Keratinocyte (primary cell): ENCODE results near the gene RAB11FIP5. TPM values are rescaled to one million over a fixed set of nuclear protein-coding genes. Genes with fewer than 3 reads are reported as not detected.

Experiments used
- DNase-seq: peaks from one replicate; pipeline ENCODE4 v3.0.0-alpha.2; 2011; ENCODE audit warnings: low read depth, missing footprints, low spot score
- FAIRE-seq: peaks from 2 replicates; lab custom pipeline; 2011; peaks lifted over from hg19 to GRCh38; lab: Jason Lieb, UNC
- H2AFZ ChIP-seq: 2 replicates; pipeline ENCODE4 v1.6.0; 2012; ENCODE audit warnings: low read length, control low read depth, inconsistent platforms; ENCODE audit not compliant: control insufficient read depth
- H3K27ac ChIP-seq: 2 replicates; pipeline ENCODE4 v1.5.1; 2011; ENCODE audit warnings: low read length; ENCODE audit not compliant: control insufficient read depth, insufficient read depth
- H3K27me3 ChIP-seq: 3 replicates; pipeline ENCODE4 v1.6.0; 2011; ENCODE audit warnings: low read length; ENCODE audit not compliant: control insufficient read depth, insufficient read depth; ENCODE audit errors: extremely low read depth
- H3K36me3 ChIP-seq, 2 experiments: 2 replicates in 1 of 2; 3 replicates in 1 of 2; pipeline ENCODE4 v1.5.1; 2011; ENCODE audit warnings: low read length in 2 of 2, mild to moderate bottlenecking in 1 of 2; ENCODE audit not compliant: control insufficient read depth in 2 of 2, insufficient read depth in 2 of 2; ENCODE audit errors: extremely low read depth in 1 of 2
- H3K4me1 ChIP-seq: 3 replicates; pipeline ENCODE4 v1.5.1; 2011; ENCODE audit warnings: low read length; ENCODE audit not compliant: control insufficient read depth, insufficient read depth; ENCODE audit errors: extremely low read depth
- H3K4me2 ChIP-seq: 3 replicates; pipeline ENCODE4 v1.6.0; 2011; ENCODE audit warnings: low read depth, low read length; ENCODE audit not compliant: control insufficient read depth, insufficient read depth; ENCODE audit errors: extremely low read depth
- H3K4me3 ChIP-seq, 3 experiments: fragments of 200-600 bp in 1 of 3; sonication (generic) in 1 of 3; 2 replicates in 2 of 3; 3 replicates in 1 of 3; pipeline ENCODE4 v1.5.1; 2011 to 2016; ENCODE audit warnings: low read length in 3 of 3, mild to moderate bottlenecking in 3 of 3, control low read depth in 2 of 3, inconsistent platforms in 1 of 3, low read depth in 1 of 3, mixed read lengths in 1 of 3, mixed run types in 1 of 3, moderate library complexity in 1 of 3; ENCODE audit not compliant: control insufficient read depth in 2 of 3, insufficient read depth in 2 of 3; ENCODE audit errors: extremely low read depth in 1 of 3
- H3K79me2 ChIP-seq: 2 replicates; pipeline ENCODE4 v1.6.0; 2012; ENCODE audit warnings: low read length; ENCODE audit not compliant: control insufficient read depth, insufficient read depth
- H3K9ac ChIP-seq: 3 replicates; pipeline ENCODE4 v1.6.0; 2011; ENCODE audit warnings: low read length; ENCODE audit not compliant: control insufficient read depth, insufficient read depth; ENCODE audit errors: extremely low read depth
- H3K9me1 ChIP-seq: 3 replicates; pipeline ENCODE4 v1.6.0; 2011; ENCODE audit warnings: low read length; ENCODE audit not compliant: control insufficient read depth, insufficient read depth; ENCODE audit errors: extremely low read depth
- H3K9me3 ChIP-seq: 2 replicates; pipeline ENCODE4 v1.5.1; 2012; ENCODE audit warnings: low read depth, low read length; ENCODE audit not compliant: control insufficient read depth
- H4K20me1 ChIP-seq: 3 replicates; pipeline ENCODE4 v1.6.0; 2011; ENCODE audit warnings: low read length; ENCODE audit not compliant: control insufficient read depth, insufficient read depth; ENCODE audit errors: extremely low read depth
- EZH2 ChIP-seq: IDR thresholded peaks from one replicate; pipeline ENCODE4 v1.6.1; 2012; ENCODE audit warnings: inconsistent platforms, mild to moderate bottlenecking, low read length, moderate library complexity
- dilution Hi-C: fragments of 300-500 bp; cut with MboI; formaldehyde crosslinking; loops from one replicate; pipeline ENCODE4 v1.7.0; 2020; ENCODE audit warnings: low sequenced_read_pairs; ENCODE audit not compliant: extremely low pct_ligation_motif_present
- polyA plus RNA-seq, 5 experiments: library from polyadenylated mRNA; depleted of rRNA in 3 of 5; stranded (reverse) in 3 of 5; stranded (forward) in 1 of 5; unstranded in 1 of 5; fragments of >200 nt; gene quantifications; 1 replicate in 1 of 5; 2 replicates in 3 of 5; 3 replicates in 1 of 5; pipeline versions ENCODE4 v1.2.1 to v1.2.3, GENCODE V29; 2011 to 2012; ENCODE audit warnings: missing spikeins in 2 of 5, low read depth in 1 of 5, low replicate concordance in 1 of 5
- TF ChIP-seq, protein P1 (sequence below), 3 experiments: IDR thresholded peaks in 1 of 3; conservative IDR thresholded peaks in 1 of 3; optimal IDR thresholded peaks in 1 of 3; 2 replicates in 2 of 3; 3 replicates in 1 of 3; pipeline versions ENCODE3 to v1.5.1; 2011; ENCODE audit warnings: low read length in 3 of 3, mild to moderate bottlenecking in 3 of 3, moderate library complexity in 2 of 3, control low read depth in 1 of 3, inconsistent platforms in 1 of 3; ENCODE audit not compliant: insufficient read depth in 2 of 3; ENCODE audit errors: extremely low read depth in 1 of 3

Gene RAB11FIP5
- polyA plus RNA-seq, 1 donor (not counting 4 experiments of a cell fraction or from before 2014, with no cell fraction given) = 40.1 TPM

DNA sequence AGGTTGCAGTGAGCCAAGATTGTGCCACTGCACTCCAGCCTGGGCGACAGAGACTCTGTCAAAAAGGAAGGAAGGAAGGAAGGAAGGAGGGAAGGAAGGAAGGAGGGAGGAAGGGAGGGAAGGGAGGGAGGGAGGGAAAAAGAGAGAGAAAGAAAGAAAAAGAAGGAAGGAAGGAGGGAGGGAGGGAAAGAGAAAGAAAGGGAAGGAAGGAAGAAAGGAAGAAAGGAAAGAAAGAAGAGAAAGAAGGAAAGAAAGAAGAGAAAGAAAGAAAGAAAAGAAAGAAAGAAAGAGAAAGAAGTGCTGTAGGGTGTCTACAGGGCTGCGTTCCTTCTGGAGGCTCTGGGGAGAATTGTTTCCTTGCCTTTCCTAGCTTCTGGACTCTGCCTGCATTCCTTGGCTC, 22.5 kb upstream of the RAB11FIP5 start:
- no peaks in the 10 kb centered on the region for H3K9me1 ChIP-seq
- H2AFZ ChIP-seq = no peak overlapping the region
- no peak for TF ChIP-seq EZH2
- TF ChIP-seq, protein P1, sequence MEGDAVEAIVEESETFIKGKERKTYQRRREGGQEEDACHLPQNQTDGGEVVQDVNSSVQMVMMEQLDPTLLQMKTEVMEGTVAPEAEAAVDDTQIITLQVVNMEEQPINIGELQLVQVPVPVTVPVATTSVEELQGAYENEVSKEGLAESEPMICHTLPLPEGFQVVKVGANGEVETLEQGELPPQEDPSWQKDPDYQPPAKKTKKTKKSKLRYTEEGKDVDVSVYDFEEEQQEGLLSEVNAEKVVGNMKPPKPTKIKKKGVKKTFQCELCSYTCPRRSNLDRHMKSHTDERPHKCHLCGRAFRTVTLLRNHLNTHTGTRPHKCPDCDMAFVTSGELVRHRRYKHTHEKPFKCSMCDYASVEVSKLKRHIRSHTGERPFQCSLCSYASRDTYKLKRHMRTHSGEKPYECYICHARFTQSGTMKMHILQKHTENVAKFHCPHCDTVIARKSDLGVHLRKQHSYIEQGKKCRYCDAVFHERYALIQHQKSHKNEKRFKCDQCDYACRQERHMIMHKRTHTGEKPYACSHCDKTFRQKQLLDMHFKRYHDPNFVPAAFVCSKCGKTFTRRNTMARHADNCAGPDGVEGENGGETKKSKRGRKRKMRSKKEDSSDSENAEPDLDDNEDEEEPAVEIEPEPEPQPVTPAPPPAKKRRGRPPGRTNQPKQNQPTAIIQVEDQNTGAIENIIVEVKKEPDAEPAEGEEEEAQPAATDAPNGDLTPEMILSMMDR (optimal IDR thresholded peaks at IDR 0.05 in 1 of 3, IDR thresholded peaks at IDR 0.05 in 1 of 3, conservative IDR thresholded peaks at IDR 0.05 in 1 of 3; ENCODE audit: extremely low read depth in 1 of 3, insufficient read depth in 2 of 3, low read length in 3 of 3) = no peak
- dilution Hi-C loops = no loop called here
- H3K9me3 ChIP-seq = no peaks in the 10 kb centered on the region
- DNase-seq (no peak), FAIRE-seq (no peak)
- H3K27me3 ChIP-seq = no peaks in the 10 kb centered on the region
- H3K79me2 ChIP-seq = no peaks in the 10 kb centered on the region
- H4K20me1 ChIP-seq = no peaks in the 10 kb centered on the region
- no peak overlapping the region for H3K9ac ChIP-seq
- no peak overlapping the region for H3K4me2 ChIP-seq
- H3K4me3 ChIP-seq = no peak overlapping the region
- H3K4me1 ChIP-seq = no peaks in the 10 kb centered on the region
- no peaks in the 10 kb centered on the region for H3K36me3 ChIP-seq
- no peak overlapping the region for H3K27ac ChIP-seq

- Histone ChIP-seq H3K4me3 (no peak overlapping the region), H2AFZ (no peak overlapping the region), H3K9me3 (no peaks in the 10 kb centered on the region), H3K4me2 (no peak overlapping the region), H3K9me1 (no peaks in the 10 kb centered on the region), H3K4me1 (no peaks in the 10 kb centered on the region), H3K27me3 (no peaks in the 10 kb centered on the region), H3K27ac (no peak overlapping the region), H3K79me2 (no peaks in the 10 kb centered on the region), H3K9ac (no peak overlapping the region), H4K20me1 (no peaks in the 10 kb centered on the region), H3K36me3 (no peaks in the 10 kb centered on the region)
- DNase-seq (no peak), FAIRE-seq (no peak)
- dilution Hi-C loops = no loop called here
- TF ChIP-seq EZH2 = no peak
These were observed 21.7 kb upstream of the RAB11FIP5 start for GRCh38 chr2:73134471-73134870.

DNA sequence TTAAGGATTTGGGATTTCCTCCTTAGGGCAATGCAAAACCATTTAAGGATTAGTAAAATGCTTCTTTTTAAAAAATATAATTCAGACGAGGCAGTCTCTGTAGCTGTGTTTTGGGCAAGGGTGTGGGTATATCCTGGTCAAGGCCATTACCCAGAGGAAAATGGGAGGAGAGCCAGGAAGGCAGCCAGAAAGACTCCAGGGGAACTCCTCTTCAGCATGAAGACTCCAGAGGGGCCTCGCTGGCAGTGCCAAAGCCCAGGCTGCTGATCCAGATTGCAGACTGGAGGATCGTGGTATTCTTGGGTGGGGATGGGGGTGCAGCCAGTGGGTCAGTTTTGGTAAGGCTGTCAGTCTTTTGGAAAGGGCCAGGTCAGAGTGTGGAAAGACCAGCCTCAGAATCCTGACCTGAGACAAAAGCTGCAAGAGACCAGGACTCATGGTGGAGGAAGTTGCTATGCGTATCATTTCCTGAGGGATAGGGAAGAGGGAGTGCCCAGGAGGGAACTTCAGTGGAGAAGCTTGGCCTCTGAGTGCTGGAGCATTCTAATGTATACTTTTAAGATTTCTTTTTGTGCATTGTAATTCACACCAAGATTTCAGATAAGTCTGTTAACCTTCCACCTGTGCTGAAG, 20.9 kb upstream of the RAB11FIP5 start:
- TF ChIP-seq, protein P1 (optimal IDR thresholded peaks at IDR 0.05 in 1 of 3, IDR thresholded peaks at IDR 0.05 in 1 of 3, conservative IDR thresholded peaks at IDR 0.05 in 1 of 3; ENCODE audit: extremely low read depth in 1 of 3, insufficient read depth in 2 of 3, low read length in 3 of 3) = no peak
- Histone ChIP-seq H3K4me2 (no peak overlapping the region), H3K79me2 (no peaks in the 10 kb centered on the region), H3K4me3 (no peak overlapping the region), H2AFZ (no peak overlapping the region), H4K20me1 (no peaks in the 10 kb centered on the region), H3K27me3 (no peaks in the 10 kb centered on the region), H3K4me1 (no peaks in the 10 kb centered on the region), H3K9me3 (no peaks in the 10 kb centered on the region), H3K27ac (no peak overlapping the region), H3K9ac (no peak overlapping the region), H3K36me3 (no peaks in the 10 kb centered on the region), H3K9me1 (no peaks in the 10 kb centered on the region)
- DNase-seq = no peak
- no peak for FAIRE-seq
- dilution Hi-C loops = no loop called here
